SK-N-SH (cell line): ENCODE measurements around the gene GPNMB.

Source experiments
- CTCF ChIP-seq: fragments of 200-600 bp; sonication (generic); IDR thresholded peaks from 2 replicates; pipeline ENCODE4 v1.6.1; 2017; ENCODE audit warnings: antibody characterized with exemption, mild to moderate bottlenecking, moderate library complexity
- POLR2AphosphoS5 ChIP-seq: IDR thresholded peaks from 2 replicates; pipeline ENCODE4 v1.6.1; 2012; ENCODE audit warnings: low read depth, low read length
- RFX5 ChIP-seq: IDR thresholded peaks from 2 replicates; pipeline ENCODE4 v1.6.1; 2012; ENCODE audit warnings: mild to moderate bottlenecking, improper control_type of control experiment, low read length
- SIN3A ChIP-seq: IDR thresholded peaks from 2 replicates; pipeline ENCODE4 v1.6.1; 2012; ENCODE audit warnings: low read depth, mild to moderate bottlenecking, low read length, moderate library complexity, borderline replicate concordance

- TF ChIP-seq CTCF (no peak), POLR2AphosphoS5 (no peak), SIN3A (no peak), RFX5 (no peak)
These were observed 28.4 kb upstream of the GPNMB start for GRCh38 chr7:23218196-23218595.
